Endothelial cell of umbilical vein (primary cell): ENCODE results near the gene RTP3.

Experiments used
- EZH2 ChIP-seq: IDR thresholded peaks from 2 replicates; pipeline ENCODE4 v1.6.1; 2012; ENCODE audit warnings: borderline replicate concordance, low read depth, mild to moderate bottlenecking, moderate library complexity, low read length, inconsistent platforms; ENCODE audit not compliant: severe bottlenecking
- FOS ChIP-seq: IDR thresholded peaks from 2 replicates; pipeline ENCODE4 v1.6.1; 2011; ENCODE audit warnings: mild to moderate bottlenecking, low read length, moderate library complexity, borderline replicate concordance; ENCODE audit not compliant: insufficient read depth
- JUN ChIP-seq: IDR thresholded peaks from 2 replicates; pipeline ENCODE4 v1.6.1; 2011; ENCODE audit warnings: borderline replicate concordance, low read depth; ENCODE audit not compliant: insufficient read length, insufficient read depth
- POLR2A ChIP-seq: IDR thresholded peaks from 2 replicates; pipeline ENCODE4 v1.6.1; 2012; ENCODE audit warnings: low read depth, mild to moderate bottlenecking, control low read depth, low read length
- POLR2AphosphoS5 ChIP-seq: IDR thresholded peaks from 2 replicates; pipeline ENCODE4 v1.6.1; 2012; ENCODE audit warnings: low read depth, mild to moderate bottlenecking, control low read depth, low read length, moderate library complexity; ENCODE audit not compliant: insufficient read depth
- TF ChIP-seq, protein P1 (sequence below), 2 donors: IDR thresholded peaks; 1 replicate in 1 of 2; 2 replicates in 1 of 2; pipeline ENCODE4 v1.5.1; 2011; ENCODE audit warnings: low read length in 2 of 2, mild to moderate bottlenecking in 2 of 2, moderate library complexity in 2 of 2, control low read depth in 1 of 2, inconsistent platforms in 1 of 2, low read depth in 1 of 2; ENCODE audit not compliant: insufficient read depth in 1 of 2; ENCODE audit errors: extremely low read depth in 1 of 2
- TF ChIP-seq, protein P2 (sequence below): IDR thresholded peaks from 2 replicates; pipeline ENCODE4 v1.6.1; 2011; ENCODE audit not compliant: insufficient read depth, insufficient read length

DNA sequence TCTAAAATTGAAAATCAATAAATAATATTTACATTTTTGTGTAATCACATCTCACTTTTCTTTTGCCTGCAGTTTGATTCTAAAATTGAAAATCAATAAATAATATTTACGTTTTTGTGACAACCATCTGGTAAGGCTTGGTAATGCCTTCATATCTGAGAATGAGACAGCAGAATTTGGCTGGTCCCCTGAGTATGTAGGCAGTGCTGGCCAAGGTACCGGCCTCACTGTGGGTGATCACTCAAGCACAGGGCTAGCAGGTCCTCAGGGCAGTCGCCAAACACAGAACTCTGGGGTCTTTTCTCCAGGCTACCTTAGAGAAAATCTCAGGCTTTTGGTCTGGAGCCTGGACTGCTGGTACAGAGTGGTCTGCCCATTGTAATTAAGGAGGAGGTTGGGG, 26.2 kb downstream of the RTP3 start:
- TF ChIP-seq, protein P1, sequence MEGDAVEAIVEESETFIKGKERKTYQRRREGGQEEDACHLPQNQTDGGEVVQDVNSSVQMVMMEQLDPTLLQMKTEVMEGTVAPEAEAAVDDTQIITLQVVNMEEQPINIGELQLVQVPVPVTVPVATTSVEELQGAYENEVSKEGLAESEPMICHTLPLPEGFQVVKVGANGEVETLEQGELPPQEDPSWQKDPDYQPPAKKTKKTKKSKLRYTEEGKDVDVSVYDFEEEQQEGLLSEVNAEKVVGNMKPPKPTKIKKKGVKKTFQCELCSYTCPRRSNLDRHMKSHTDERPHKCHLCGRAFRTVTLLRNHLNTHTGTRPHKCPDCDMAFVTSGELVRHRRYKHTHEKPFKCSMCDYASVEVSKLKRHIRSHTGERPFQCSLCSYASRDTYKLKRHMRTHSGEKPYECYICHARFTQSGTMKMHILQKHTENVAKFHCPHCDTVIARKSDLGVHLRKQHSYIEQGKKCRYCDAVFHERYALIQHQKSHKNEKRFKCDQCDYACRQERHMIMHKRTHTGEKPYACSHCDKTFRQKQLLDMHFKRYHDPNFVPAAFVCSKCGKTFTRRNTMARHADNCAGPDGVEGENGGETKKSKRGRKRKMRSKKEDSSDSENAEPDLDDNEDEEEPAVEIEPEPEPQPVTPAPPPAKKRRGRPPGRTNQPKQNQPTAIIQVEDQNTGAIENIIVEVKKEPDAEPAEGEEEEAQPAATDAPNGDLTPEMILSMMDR (IDR thresholded peaks at IDR 0.05; ENCODE audit: extremely low read depth in 1 of 2, insufficient read depth in 1 of 2, low read depth in 1 of 2, low read length in 2 of 2), result no peak
- TF ChIP-seq, protein P2, sequence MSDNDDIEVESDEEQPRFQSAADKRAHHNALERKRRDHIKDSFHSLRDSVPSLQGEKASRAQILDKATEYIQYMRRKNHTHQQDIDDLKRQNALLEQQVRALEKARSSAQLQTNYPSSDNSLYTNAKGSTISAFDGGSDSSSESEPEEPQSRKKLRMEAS, result no peak
- no peak for TF ChIP-seq POLR2AphosphoS5
- TF ChIP-seq POLR2A, result no peak
- TF ChIP-seq FOS, result no peak
- TF ChIP-seq EZH2, result no peak
- TF ChIP-seq JUN, result no peak
